Central memory CD8-positive, alpha-beta T cell (primary cell): ENCODE data around the gene KLHDC7B.

Source experiments
- ATAC-seq: fragments of 150-1000 bp; cut with Tn5 transposase; replicated peaks from 2 replicates; pipeline ENCODE4 v1.10.0; 2022; ENCODE audit warnings: mild to moderate bottlenecking, moderate FRiP score, moderate number of reproducible peaks; ENCODE audit not compliant: poor library complexity, severe bottlenecking; ENCODE audit errors: extremely low read depth
- DNase-seq, 2 donors: peaks; one replicate each; pipeline ENCODE4 v3.0.0; 2021; ENCODE audit warnings: low spot score in 2 of 2
- H3K27ac Mint-ChIP-seq: one replicate; pipeline ENCODE4 v1.8.0; 2022; ENCODE audit warnings: low read depth, mild to moderate bottlenecking, moderate library complexity, mixed read lengths
- H3K27me3 Mint-ChIP-seq: one replicate; pipeline ENCODE4 v1.8.0; 2022; ENCODE audit warnings: mixed read lengths
- H3K36me3 Mint-ChIP-seq: one replicate; pipeline ENCODE4 v1.8.0; 2022; ENCODE audit warnings: mild to moderate bottlenecking, moderate library complexity, mixed read lengths; ENCODE audit not compliant: insufficient read depth
- H3K4me1 Mint-ChIP-seq: one replicate; pipeline ENCODE4 v1.8.0; 2022; ENCODE audit warnings: mixed read lengths
- H3K4me3 Mint-ChIP-seq: one replicate; pipeline ENCODE4 v1.8.0; 2022; ENCODE audit warnings: mild to moderate bottlenecking, moderate library complexity, mixed read lengths
- H3K9me3 Mint-ChIP-seq: one replicate; pipeline ENCODE4 v1.8.0; 2022; ENCODE audit warnings: mixed read lengths

The KLHDC7B gene

GRCh38 chr22:50548921-50549790 lies 3.5 kb downstream of the KLHDC7B start:
- Mint-ChIP-seq H3K4me3 (peak overlapping the region; percentile 76), H3K4me1 (peaks cover 35% of the 10 kb centered on the region), H3K36me3 (peaks cover 1% of the 10 kb centered on the region), H3K9me3 (no peaks in the 10 kb centered on the region), H3K27me3 (no peaks in the 10 kb centered on the region), H3K27ac (peak overlapping the region; percentile 51)
- ATAC-seq (peak; percentile 1), DNase-seq (no peak)

GRCh38 chr22:50550395-50550794 lies 4.7 kb downstream of the KLHDC7B start:
- Mint-ChIP-seq H3K4me3 (peak overlapping the region; percentile 76), H3K27ac (peak overlapping the region; percentile 91), H3K27me3 (no peaks in the 10 kb centered on the region), H3K9me3 (no peaks in the 10 kb centered on the region), H3K36me3 (peaks cover 1% of the 10 kb centered on the region), H3K4me1 (peaks cover 24% of the 10 kb centered on the region)
- DNase-seq: no peak
- ATAC-seq: no peak

DNA sequence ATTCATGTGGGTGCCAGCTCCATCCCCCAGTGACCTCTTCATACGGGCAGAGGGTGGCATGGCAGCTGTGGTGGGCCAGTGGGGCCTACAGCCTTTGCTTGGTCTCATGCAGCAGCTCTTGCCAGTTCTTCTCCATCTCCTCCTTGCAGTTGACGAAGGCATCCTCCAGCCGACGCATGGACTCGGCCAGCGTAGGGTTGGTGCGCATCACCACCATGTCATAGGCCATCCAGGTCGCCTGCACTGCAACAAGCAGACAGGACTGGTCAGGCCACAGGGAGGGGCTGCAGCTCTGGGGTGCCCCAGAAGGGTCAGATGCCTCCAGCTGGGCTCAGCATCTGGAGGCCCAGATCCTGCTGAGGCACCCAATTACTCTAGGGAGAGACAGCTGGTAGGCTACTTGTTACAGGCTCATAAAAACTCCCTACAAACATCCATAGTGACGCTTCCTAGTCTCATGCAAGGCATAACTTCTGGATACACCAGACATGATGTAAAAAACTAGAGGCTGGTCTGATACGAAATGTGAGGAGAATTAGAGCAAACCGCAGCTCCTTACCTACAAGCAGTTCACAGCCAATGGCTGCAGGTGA lies 5.6 kb downstream of the KLHDC7B start:
- ATAC-seq: no peak
- H3K4me1 Mint-ChIP-seq: peaks cover 18% of the 10 kb centered on the region
- no peaks in the 10 kb centered on the region for H3K9me3 Mint-ChIP-seq
- peak overlapping the region; percentile 46 for H3K4me3 Mint-ChIP-seq
- no peak for DNase-seq
- H3K27ac Mint-ChIP-seq: no peak overlapping the region
- no peaks in the 10 kb centered on the region for H3K27me3 Mint-ChIP-seq
- peaks cover 4% of the 10 kb centered on the region for H3K36me3 Mint-ChIP-seq

GRCh38 chr22:50553310-50553709 lies 7.6 kb downstream of the KLHDC7B start:
- no peak overlapping the region for H3K27ac Mint-ChIP-seq
- H3K36me3 Mint-ChIP-seq: peaks cover 4% of the 10 kb centered on the region
- ATAC-seq: no peak
- H3K4me3 Mint-ChIP-seq: no peak overlapping the region
- peaks cover 18% of the 10 kb centered on the region for H3K4me1 Mint-ChIP-seq
- H3K9me3 Mint-ChIP-seq: no peaks in the 10 kb centered on the region
- no peaks in the 10 kb centered on the region for H3K27me3 Mint-ChIP-seq
- no peak for DNase-seq

- no peak for DNase-seq
- Mint-ChIP-seq H3K9me3 (no peaks in the 10 kb centered on the region), H3K27me3 (no peaks in the 10 kb centered on the region), H3K4me3 (no peak overlapping the region), H3K36me3 (peaks cover 3% of the 10 kb centered on the region), H3K4me1 (peaks cover 10% of the 10 kb centered on the region), H3K27ac (no peak overlapping the region)
- ATAC-seq: no peak
Measured at GRCh38 chr22:50556703-50557102, 11.0 kb downstream of the KLHDC7B start.

DNA sequence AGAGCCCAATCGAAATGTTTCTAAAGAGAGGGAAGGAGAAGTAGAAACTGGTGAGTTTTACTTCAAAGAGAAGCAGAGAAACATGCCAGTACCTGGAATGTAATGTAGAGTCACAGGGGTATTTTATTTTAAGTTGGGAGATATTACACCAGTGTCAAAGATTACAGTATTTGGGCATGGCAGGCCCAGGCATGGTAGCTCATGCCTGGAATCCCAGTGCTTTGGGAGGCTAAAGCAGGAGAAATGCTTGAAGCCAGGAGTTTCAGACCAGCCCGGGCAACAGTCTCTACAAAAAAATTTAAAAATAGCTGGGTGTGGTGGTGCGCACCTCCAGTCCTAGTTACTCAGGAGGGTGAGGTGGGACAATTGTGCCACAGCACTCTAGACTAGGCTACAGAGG lies 14.3 kb downstream of the KLHDC7B start:
- Mint-ChIP-seq H3K27ac (no peak overlapping the region), H3K36me3 (peaks cover 6% of the 10 kb centered on the region), H3K4me3 (no peak overlapping the region), H3K4me1 (peaks cover 24% of the 10 kb centered on the region), H3K9me3 (no peaks in the 10 kb centered on the region), H3K27me3 (no peaks in the 10 kb centered on the region)
- ATAC-seq: no peak
- DNase-seq: no peak

GRCh38 chr22:50561401-50562358 lies 16.0 kb downstream of the KLHDC7B start:
- Mint-ChIP-seq H3K9me3 (no peaks in the 10 kb centered on the region), H3K27ac (peak overlapping the region; percentile 93), H3K27me3 (no peaks in the 10 kb centered on the region), H3K4me3 (peak overlapping the region; percentile 68), H3K36me3 (peaks cover 3% of the 10 kb centered on the region), H3K4me1 (peaks cover 24% of the 10 kb centered on the region)
- ATAC-seq: peak; percentile 45
- DNase-seq: no peak

- peak within 1 kb of the TSS; percentile 86 for H3K4me3 Mint-ChIP-seq
- H3K4me1 Mint-ChIP-seq: peaks cover 24% of the 10 kb centered on the region
- peak within 1 kb of the TSS; percentile 93 for H3K27ac Mint-ChIP-seq
- DNase-seq: peak; percentile 95 to 98
- H3K27me3 Mint-ChIP-seq: no peaks in the 10 kb centered on the region
- ATAC-seq: peak; percentile 90
- H3K36me3 Mint-ChIP-seq: peaks cover 3% of the 10 kb centered on the region
- no peaks in the 10 kb centered on the region for H3K9me3 Mint-ChIP-seq
Measured at GRCh38 chr22:50562523-50563412, 17.1 kb downstream of the KLHDC7B start, which contains the start of gene SYCE3. Gene SYCE3, minus strand, starts transcription at chr22:50562919. Its CDS starts 6,514 bp downstream, at chr22:50556405.

- H3K4me1 Mint-ChIP-seq: peaks cover 24% of the 10 kb centered on the region
- H3K4me3 Mint-ChIP-seq: peak overlapping the region; percentile 86
- ATAC-seq: no peak
- no peaks in the 10 kb centered on the region for H3K27me3 Mint-ChIP-seq
- H3K9me3 Mint-ChIP-seq: no peaks in the 10 kb centered on the region
- peak overlapping the region; percentile 56 for H3K27ac Mint-ChIP-seq
- H3K36me3 Mint-ChIP-seq: peaks cover 4% of the 10 kb centered on the region
- DNase-seq: no peak
Measured at GRCh38 chr22:50563413-50564160, 17.9 kb downstream of the KLHDC7B start.

DNA sequence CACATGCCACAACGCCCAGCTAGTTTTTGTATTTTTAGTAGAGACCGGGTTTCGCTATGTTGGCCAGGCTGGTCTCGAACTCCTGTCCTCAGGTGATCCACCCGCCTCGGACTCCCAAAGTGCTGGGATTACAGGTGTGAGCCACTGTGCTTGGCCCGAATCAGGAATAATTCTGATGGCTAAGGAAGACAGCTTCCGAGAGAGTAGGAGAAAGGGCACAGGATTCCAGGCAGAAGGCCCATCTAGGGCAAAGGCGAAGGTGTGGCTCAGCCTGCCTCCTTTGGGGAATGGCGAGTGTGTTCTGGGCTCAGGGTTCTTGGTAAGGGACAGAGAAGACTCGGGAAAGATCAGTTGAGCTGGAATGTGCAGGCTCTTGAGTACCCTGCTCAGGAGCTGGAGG lies 18.6 kb downstream of the KLHDC7B start:
- no peak for DNase-seq
- no peaks in the 10 kb centered on the region for H3K9me3 Mint-ChIP-seq
- ATAC-seq: no peak
- H3K27me3 Mint-ChIP-seq: no peaks in the 10 kb centered on the region
- H3K4me3 Mint-ChIP-seq: no peak overlapping the region
- no peak overlapping the region for H3K27ac Mint-ChIP-seq
- peaks cover 24% of the 10 kb centered on the region for H3K4me1 Mint-ChIP-seq
- peaks cover 4% of the 10 kb centered on the region for H3K36me3 Mint-ChIP-seq

- H3K27ac Mint-ChIP-seq: no peak overlapping the region
Measured at GRCh38 chr22:50567721-50568252, 22.1 kb downstream of the KLHDC7B start.

More at GRCh38 chr22:50567721-50568252, 22.1 kb downstream of the KLHDC7B start:
- ATAC-seq: no peak
- Mint-ChIP-seq H3K9me3 (no peaks in the 10 kb centered on the region), H3K4me1 (peaks cover 9% of the 10 kb centered on the region), H3K27me3 (no peaks in the 10 kb centered on the region), H3K36me3 (peaks cover 7% of the 10 kb centered on the region), H3K4me3 (no peak overlapping the region)
- no peak for DNase-seq
